ENCODE data around the gene TUB.
A peak's percentile ranks its signal among the peaks of the same experiment; 100 is the strongest.

Gene TUB

GRCh38 chr11:8092587-8093424, 11.8 kb downstream of the TUB start:
- peak; percentile 8 to 44 for DNase-seq

DNA sequence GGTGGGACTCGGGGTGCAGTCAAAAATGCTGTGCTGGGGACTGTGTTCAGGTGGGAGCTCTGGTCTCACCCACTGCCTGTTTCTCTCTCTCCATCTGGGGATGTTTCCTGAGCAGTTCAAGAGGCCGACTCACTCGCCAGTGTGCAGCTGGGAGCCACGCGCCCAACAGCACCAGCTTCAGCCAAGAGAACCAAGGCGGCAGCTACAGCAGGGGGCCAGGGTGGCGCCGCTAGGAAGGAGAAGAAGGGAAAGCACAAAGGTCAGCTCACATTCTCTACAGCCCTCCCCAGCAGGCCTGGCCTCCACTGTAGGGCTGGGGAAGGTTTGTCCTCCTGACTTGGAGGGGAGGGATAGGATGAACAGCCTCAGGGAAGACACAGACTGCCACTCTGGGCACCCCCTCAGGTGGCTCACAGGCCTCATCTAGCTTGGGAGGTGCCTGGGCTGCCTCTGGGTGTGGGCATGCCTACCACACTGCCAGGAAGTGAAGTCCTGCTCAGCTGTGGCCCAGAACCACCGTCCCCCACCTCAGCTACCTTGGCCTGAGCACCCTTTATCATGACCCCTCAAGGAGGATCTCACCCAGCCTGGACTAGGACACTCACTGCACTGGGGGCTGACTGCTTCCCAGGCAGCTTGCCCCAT, 13.0 kb downstream of the TUB start:
- DNase-seq, result no peak

DNA sequence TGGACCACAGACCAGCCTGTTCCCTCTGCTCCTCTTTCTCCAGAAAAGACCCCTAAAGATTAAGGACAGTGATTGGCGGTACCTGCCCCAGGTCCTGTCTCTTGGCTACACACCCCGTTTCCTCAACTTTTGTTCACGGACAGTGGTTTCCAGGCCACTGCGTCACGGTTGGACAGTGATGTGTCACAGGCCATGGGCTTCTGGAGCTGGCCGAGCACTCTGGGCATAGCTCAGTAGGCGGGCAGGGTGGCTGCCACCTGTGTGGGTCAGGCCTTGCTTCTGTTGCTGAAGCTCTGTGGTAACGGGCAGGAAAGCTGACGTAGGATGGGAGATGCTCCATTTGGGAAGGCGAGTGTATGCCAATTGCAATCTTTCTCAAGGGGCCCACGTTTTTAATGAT, 13.6 kb downstream of the TUB start:
- no peak for DNase-seq

- DNase-seq, result no peak
These were observed 14.4 kb downstream of the TUB start for GRCh38 chr11:8095371-8095770.

DNA sequence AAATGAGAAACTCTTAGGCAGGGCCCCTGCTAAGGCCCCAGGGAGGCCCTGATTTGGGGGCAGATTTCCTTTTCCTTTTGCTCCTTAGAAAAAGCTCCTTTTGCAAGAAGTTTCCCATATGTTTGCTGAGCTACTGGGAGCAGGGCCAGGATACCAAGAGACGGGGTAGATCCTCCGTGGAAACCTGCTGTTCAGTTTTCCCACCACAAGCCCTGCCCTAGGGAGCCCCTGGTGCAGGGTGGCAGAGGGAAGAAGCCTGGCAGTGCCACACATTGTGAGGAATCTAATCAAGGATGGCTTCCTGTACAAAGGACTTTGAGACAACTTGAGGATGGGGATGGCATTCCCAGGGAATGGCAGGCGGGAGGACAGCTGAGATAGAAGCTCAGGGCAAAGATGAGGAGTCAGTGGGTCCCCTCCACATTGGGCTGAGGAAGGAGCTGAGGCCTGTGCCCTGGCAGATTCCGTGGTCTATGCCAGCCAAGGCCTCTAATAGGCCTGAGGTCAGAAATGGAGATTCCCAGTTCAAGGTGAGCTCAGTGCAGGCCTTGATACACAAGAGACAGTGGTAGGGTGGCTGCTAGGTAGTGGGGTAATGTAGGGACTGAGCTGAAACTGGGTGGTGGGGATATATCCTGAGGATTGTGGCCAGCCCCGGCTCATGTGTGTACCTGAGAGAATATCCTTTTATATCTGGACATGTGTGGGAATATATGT, 15.0 kb downstream of the TUB start:
- DNase-seq, result no peak

- DNase-seq, result no peak
These were observed 15.6 kb downstream of the TUB start for GRCh38 chr11:8096575-8096974.

DNA sequence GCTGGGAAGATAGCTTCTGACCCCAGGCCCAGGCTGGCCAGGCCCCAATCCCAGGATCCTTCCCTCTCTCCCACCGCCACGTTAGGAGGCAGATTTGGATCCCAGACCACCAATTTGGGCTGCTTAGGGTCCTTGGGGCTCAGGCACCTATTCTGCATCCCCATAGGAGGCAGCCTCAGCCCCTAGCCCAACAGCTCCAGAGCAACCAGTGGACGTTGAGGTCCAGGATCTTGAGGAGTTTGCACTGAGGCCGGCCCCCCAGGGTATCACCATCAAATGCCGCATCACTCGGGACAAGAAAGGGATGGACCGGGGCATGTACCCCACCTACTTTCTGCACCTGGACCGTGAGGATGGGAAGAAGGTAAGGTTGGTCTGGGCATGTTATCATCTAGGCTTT, 16.1 kb downstream of the TUB start:
- no peak for DNase-seq

GRCh38 chr11:8097468-8097867, 16.5 kb downstream of the TUB start:
- DNase-seq, result no peak

DNA sequence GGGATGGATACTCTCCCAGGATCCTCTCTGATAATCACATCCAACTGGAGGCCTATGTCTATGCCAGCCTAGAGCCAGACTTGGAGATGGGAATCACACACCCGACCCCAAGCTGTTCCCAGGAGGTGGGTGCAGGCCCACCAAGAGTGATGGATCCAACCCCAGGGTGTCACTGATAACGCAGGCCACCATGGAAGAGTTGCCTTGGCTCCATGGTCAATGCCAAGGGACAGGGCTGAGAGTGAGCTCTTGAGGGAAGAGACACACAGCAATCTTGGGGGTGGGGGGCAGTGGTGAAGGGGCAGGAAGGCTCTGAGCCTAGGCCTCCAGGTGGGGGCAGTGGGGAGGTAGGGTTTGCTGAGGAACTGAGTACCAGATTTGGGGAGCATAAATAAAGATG, 16.9 kb downstream of the TUB start:
- no peak for DNase-seq

DNA sequence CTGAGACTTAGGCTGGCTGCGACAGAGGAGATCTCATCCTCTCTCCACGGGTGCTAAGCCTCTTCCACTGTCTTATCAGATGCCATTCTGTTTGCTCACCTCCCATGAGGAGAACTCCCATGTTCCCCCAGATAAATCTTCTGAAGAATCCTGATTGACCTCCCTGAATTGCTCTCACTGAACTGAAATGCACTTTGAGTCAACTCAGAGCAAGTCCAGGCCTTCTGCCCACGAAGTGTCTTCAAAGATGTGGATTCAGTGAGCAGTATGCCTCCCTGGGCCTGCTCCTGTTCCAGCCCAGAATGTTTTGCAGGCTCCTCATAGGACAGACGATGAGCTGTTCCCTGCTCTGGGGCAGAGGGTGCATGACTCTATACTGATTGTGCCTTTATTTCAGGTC, 17.4 kb downstream of the TUB start:
- DNase-seq, result no peak

GRCh38 chr11:8098879-8099278, 17.9 kb downstream of the TUB start:
- no peak for DNase-seq

- peak; percentile 21 to 24 for DNase-seq
These were observed 18.4 kb downstream of the TUB start for GRCh38 chr11:8099291-8099899.

- no peak for DNase-seq
These were observed 19.1 kb downstream of the TUB start for GRCh38 chr11:8100158-8100557.

DNA sequence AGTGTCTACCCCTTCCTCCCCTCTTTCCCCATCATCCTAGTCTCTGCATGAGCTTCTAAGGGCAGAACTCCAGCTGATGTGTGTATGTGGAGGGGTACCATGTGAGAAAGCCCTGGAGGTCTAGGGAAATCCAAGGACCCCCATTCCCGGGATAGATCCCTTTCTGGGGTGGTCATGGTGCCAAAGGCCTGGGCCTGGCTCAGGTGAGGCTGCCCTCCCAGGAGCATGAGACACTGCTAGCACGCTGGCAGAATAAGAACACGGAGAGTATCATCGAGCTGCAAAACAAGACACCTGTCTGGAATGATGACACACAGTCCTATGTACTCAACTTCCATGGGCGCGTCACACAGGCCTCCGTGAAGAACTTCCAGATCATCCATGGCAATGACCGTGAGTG, 19.6 kb downstream of the TUB start:
- no peak for DNase-seq

- no peak for DNase-seq
These were observed 20.4 kb downstream of the TUB start for GRCh38 chr11:8101421-8101820.

- DNase-seq, result no peak
These were observed 21.4 kb downstream of the TUB start for GRCh38 chr11:8102296-8102915.

DNA sequence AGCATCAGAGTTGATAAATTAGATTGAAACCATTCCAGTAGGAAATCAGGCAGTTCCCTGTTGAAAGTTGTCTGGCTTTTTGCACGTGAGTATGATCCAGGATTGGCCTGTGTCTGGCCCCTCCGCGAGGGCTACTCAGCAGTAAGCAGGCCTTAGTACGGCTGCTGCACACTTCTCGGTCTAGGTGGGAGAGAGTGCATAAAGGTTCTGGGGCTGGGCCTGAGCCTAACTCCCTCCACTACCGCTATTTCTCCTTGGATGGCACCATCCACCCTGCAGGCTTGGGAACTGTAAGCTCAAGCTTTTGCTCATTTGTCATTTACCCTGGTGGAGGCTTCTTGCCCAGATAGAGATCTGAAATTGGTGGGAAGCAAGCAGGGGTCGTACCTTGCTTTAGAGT, 22.0 kb downstream of the TUB start:
- DNase-seq, result no peak

DNA sequence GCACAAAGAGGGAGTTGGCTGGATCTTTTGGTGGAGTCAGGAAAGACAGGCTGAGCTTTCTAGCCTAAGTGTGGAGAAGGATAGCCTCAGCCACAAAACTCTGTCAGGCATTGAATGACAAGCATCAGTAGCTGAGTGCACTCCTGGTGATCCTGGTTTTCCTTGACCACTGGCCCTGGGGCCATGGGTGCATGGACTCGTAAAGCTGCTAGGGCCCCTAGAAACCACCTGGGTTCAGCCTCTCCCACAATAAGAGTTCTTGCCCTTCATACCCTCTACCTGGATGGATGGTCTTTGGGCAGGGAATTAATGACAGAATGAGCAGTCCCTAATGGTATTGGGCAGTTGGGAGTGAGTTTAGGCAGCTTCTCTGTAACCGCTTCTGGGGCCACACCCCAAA, 22.9 kb downstream of the TUB start:
- no peak for DNase-seq

- DNase-seq, result no peak
These were observed 24.1 kb downstream of the TUB start for GRCh38 chr11:8105133-8105532.

DNA sequence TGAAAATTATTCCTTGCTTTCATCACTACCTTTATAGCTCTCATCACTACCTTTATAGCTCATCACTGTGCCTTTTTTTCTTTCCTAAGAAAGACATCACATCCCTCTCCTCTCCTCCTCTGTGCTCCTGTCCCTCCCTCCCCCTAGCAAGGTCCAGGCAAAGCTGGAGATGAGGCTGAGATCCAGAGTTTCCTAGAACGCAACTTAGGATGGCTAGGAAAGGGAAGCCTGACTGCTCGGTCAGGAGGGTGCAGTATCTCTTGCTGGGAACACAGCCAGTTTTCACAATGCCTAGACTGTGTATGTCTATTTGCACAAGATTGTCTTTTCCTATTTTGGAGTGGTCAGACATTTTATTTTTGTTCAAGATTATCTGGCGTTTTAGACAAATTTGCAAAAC, 24.7 kb downstream of the TUB start:
- DNase-seq, result no peak

- DNase-seq, result no peak
These were observed 25.7 kb downstream of the TUB start for GRCh38 chr11:8106679-8107078.

GRCh38 chr11:8107642-8108041, 26.6 kb downstream of the TUB start:
- no peak for DNase-seq

GRCh38 chr11:8108421-8108820, 27.4 kb downstream of the TUB start:
- no peak for DNase-seq
